NOMO-1 treated with dmso at 0.1 percent for 144 hours (cell line): ENCODE measurements around the gene PRKAG2.

Experiments used
- DNase-seq: peaks from one replicate; lab custom pipeline; 2025; ENCODE audit not compliant: unreplicated experiment; lab: John Stamatoyannopoulos, UW

Gene PRKAG2

DNA sequence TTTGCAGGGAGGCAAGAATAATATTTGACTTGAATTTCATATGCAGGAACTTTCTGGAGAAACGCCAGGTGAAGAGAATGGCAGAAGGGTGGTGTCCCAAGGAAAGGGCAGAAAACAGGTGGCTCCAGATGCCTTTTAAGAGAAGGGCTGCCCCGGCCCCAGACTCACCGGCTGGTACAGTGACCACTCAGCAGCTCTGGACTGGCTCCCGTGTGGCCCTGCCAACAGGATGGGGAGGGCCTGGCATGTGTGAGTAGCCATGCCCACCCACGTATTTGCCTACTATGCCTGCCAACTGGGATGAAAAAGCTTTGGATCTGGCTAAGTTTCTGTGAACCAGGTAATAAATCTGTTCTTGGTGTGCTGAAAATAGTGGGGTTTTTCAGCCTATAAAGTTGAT, 159.5 kb downstream of the PRKAG2 start:
- no peak for DNase-seq

GRCh38 chr7:151716323-151716722, 160.6 kb downstream of the PRKAG2 start:
- no peak for DNase-seq

- DNase-seq, result no peak
Observed at GRCh38 chr7:151715666-151716315, 161.1 kb downstream of the PRKAG2 start.

DNA sequence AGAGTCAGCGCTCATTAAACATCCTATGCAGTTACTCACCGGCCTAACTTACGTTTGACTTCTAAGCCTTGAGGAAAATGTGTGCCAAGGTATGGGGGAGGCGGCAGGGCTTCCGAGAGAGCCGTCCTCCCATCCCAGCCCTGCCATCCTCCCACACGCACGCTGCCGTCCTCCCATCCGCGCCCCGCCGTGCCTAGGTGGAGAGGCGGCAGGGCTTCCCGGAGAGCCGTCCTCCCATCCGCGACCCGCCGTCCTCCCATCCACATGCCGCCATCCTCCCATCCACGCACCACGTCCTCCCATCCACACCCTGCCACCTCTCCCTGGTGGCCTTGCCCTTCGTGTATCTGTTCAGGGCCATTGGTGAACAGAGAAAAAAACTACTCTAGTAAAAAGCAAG, 162.7 kb downstream of the PRKAG2 start:
- no peak for DNase-seq

DNA sequence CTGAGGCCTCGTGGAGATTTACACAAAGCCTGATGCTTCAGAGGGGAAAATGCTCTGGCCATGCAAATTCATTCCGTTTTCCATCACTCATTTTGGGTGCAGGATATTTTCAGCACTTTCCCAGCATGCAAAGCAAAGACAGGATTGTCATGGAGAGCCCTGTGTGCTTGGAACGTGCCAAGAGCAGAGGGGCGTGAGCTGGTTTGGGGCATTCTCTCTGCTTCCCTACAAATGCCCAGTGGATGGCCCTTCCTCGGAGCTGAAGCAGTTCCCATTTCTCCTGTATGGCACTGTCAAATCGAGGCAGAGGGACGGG, 164.1 kb downstream of the PRKAG2 start:
- no peak for DNase-seq

DNA sequence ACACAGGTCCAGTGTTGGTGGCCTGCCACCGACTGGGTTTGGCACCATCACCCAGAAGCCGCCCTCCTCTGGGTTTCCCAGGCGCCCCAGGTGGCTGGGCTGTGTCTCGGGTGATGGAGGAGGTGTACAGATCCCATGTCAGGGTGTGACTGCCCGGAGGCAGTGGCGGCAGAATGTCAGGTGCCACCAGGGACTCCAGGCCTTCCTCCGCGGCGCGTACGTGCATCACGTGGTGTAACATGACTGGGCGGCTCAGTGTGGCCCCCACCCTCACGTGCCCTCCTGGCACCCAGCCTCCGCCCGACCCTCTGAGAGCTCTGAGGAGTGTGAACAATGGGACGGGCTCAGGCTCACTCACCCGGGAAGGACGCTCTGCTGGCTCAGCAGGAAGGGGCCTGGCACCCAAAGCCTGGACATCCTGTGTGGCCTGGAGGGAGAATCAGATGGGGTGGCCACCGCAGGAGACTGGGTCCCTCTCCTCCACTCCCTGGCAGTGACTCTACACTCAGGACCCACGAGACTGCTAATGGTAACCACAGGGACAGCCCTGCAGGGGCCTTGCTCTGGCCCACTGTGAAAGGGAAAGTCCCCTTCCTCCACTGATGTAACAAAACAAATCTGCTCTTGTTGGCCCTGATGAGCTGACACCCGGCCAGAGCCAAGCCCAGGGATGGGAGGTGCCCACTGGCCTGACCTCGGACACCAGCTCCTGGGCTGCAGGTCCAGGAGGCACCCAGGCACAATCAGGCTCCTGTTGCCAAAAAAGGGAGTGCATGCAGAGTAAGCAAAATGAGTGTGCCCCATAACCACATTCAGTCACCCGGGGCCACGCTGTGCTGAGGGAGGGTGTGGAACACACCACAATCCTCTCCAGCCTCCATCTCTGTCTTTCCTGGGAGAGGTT, 164.8 kb downstream of the PRKAG2 start:
- DNase-seq, result no peak

DNA sequence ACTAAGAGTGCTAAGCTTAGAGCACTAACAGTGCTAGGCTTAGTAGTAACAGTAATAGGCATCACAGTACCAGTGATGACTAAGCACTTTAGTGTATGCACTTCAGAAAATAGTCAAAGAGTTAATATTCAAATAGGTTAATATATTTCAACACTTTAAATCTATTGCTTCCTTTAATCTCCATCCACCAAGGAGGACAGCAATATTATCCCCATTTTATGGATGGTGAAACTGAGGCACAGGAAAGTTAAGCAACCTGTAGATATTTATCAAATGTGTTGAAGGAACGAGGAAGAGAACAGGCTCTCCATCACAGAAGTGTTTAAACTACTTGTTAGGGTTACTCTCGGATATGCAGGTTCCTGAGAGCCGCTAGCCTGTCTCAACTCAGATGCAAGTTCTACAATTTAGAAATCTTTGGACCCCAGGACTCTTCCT, 165.5 kb downstream of the PRKAG2 start:
- no peak for DNase-seq

GRCh38 chr7:151710646-151711434, 166.1 kb downstream of the PRKAG2 start:
- no peak for DNase-seq

- no peak for DNase-seq
Observed at GRCh38 chr7:151710121-151710640, 166.7 kb downstream of the PRKAG2 start.

DNA sequence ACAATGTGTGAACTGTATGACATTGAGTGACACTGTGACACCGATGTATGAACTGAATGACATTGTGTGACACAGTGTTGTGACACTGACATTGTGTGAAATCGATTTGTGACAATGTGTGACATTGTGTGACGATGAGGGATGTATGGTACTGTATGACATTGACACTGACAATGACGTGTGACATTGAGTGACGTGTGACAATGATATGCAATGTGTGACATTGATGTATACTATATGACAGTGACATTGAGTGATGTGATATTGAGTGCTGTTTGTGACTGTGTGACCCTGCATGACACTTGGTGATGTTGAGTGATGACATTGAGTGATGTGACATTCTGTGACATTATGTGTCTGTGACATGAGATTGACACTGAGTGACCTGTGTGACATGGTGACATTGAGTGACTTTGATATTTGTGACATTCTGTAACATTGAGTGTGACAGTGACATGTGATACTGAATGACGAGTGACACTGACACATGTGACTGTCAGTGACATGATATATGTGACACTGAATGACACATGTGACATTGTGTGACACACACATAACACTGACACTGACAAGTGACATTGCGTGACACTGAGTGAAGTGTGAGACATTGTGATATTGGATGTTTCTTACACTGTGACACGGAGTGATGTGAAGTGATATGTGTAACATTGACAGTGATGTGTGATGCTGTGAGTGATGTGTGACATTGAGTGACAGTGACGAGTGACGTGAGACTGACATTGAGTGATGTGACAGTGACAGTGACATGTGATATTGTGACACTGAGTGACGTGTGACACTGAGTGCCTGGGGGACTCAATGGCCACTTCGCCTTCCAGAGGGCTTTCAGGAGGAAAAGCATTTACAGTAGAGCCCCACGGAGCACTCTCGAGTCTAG, 167.5 kb downstream of the PRKAG2 start:
- no peak for DNase-seq

GRCh38 chr7:151708610-151709009, 168.3 kb downstream of the PRKAG2 start:
- DNase-seq, result no peak

- no peak for DNase-seq
Observed at GRCh38 chr7:151707757-151708156, 169.2 kb downstream of the PRKAG2 start.

DNA sequence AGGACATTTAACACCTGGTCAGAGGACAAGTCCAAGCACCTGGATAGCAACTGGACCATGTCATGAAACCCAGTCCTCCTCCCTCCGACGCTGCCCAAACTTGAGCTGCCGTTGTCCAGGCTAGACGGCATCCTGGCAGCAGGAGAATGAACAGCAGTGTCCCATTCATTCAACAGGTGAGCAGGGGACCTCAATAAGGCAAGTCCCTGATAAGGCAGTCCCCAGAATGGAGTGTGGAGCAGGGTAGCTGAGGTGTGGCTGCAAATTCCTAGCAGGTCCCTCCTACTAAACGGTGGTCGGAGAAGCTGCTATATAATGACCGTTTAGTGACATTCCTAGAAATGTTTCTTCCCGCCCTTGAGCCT, 169.8 kb downstream of the PRKAG2 start:
- DNase-seq, result no peak

GRCh38 chr7:151706277-151707104, 170.4 kb downstream of the PRKAG2 start:
- no peak for DNase-seq

GRCh38 chr7:151705636-151706276, 171.2 kb downstream of the PRKAG2 start:
- no peak for DNase-seq

DNA sequence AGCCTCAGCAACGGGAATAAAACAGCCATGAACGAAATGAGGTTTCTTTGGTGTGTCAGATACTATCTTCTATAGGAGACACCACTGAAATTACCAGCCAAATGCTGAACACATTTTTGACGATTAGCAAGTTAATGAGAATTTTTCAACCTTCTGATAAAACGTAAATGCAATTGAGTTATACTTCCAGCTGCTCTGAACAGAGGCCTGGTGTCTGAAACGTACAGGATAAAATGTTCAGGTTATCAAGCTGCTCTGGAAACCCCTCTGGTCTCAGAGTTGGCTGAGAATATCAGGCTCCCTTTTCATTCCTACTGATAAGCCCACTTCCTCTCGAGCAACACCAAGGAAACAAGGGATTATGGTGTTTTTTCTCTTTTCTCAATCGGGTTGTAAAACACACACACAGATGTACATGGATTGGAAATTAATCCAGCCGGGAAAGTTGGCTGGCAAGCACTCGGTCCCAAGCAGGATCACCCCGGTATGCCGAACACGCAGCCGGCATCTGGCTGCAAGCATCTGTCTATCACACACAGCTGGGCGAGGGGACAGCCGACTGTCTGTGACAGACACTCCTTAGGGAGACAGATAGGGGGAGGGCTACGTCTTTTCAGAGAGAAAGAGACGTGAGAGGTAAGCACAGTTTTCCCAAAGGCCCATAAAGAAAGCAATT, 171.8 kb downstream of the PRKAG2 start:
- DNase-seq, result no peak

DNA sequence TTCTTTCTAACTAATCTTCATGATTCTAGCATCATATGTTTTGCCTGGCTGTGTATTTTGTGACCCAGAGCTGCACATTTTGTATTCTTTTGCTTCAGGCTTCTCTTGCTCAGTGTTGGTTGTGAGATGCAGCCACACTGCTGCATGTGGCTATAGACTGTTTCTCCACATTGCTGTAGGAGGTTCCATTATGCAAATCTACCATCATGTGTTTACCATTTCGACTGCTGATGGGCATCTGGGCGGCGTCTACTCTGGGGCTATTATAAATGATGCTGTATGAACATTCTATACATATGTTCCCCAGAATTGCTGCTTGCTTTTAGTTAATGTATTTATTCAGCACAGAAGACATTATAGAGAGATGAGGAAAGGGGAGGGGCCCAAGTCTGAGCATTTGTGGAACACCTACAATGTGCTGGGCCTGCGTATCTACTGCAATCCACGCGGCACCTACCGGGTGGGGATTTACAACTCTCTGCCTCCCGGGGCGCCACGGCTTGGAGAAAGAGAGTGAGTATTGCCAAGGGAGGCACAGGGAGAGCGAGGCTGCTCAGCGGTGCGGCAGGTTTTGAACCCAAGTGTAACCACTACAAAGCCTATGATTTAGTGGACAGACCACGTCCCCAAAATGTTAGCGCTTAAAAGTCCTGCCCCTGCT, 172.5 kb downstream of the PRKAG2 start:
- no peak for DNase-seq

- DNase-seq, result no peak
Observed at GRCh38 chr7:151702961-151703360, 174.0 kb downstream of the PRKAG2 start.
